Caco-2 (cell line): ENCODE data around the gene CDHR2. TPM values are rescaled to one million over a fixed set of nuclear protein-coding genes. Genes with fewer than 3 reads are reported as not detected.

ENCODE experiments used
- BruUV-seq: library from RNA; stranded (reverse); fragments of 400-500 nt; replicated peaks from 2 replicates; lab custom pipeline; 2021; lab: Mats Ljungman, UMichigan
- CTCF ChIA-PET: fragments of 300-600 bp; sonication (Branson Sonifier 250); formaldehyde crosslinking; loops from one replicate; lab custom pipeline; 2022; ENCODE audit warnings: antibody characterized with exemption; lab: Charles Lee
- POLR2A ChIA-PET: fragments of 300-600 bp; sonication (Branson Sonifier 250); formaldehyde crosslinking; loops from one replicate; lab custom pipeline; 2022; ENCODE audit warnings: antibody characterized with exemption; lab: Charles Lee
- DNase-seq, 2 experiments: peaks; one replicate each; pipeline versions ENCODE4 v3.0.0 to v3.0.0-alpha.2; 2020 to 2022
- H3K27me3 ChIP-seq: replicated peaks from 2 replicates; pipeline ENCODE4 v1.6.0; 2011; ENCODE audit warnings: low read length; ENCODE audit not compliant: control insufficient read depth, insufficient read depth
- H3K36me3 ChIP-seq: 2 replicates; pipeline ENCODE4 v1.5.1; 2011; ENCODE audit warnings: low read length; ENCODE audit not compliant: control insufficient read depth, insufficient read depth
- H3K4me1 ChIP-seq: fragments of 250-450 bp; sonication (Bioruptor Pico); 2 replicates; pipeline ENCODE4 v1.5.1; 2020; ENCODE audit warnings: mild to moderate bottlenecking
- H3K4me3 ChIP-seq: 2 replicates; pipeline ENCODE4 v1.5.1; 2011; ENCODE audit warnings: low read depth, mild to moderate bottlenecking, control low read depth, low read length
- H3K9me3 ChIP-seq: fragments of 250-450 bp; sonication (Bioruptor Pico); 2 replicates; pipeline ENCODE4 v1.5.1; 2020; ENCODE audit warnings: mild to moderate bottlenecking, moderate library complexity
- H3K27ac Mint-ChIP-seq: one replicate; pipeline ENCODE4 v1.8.0; 2022; ENCODE audit warnings: mixed read lengths; ENCODE audit not compliant: unreplicated experiment
- H3K27me3 Mint-ChIP-seq: one replicate; pipeline ENCODE4 v1.8.0; 2022; ENCODE audit warnings: mixed read lengths; ENCODE audit not compliant: insufficient read depth, unreplicated experiment
- H3K36me3 Mint-ChIP-seq: one replicate; pipeline ENCODE4 v1.8.0; 2022; ENCODE audit warnings: mild to moderate bottlenecking, mixed read lengths; ENCODE audit not compliant: insufficient read depth, unreplicated experiment
- H3K4me1 Mint-ChIP-seq: one replicate; pipeline ENCODE4 v1.8.0; 2022; ENCODE audit warnings: low read depth, mixed read lengths; ENCODE audit not compliant: unreplicated experiment
- H3K4me3 Mint-ChIP-seq: one replicate; pipeline ENCODE4 v1.8.0; 2022; ENCODE audit warnings: mild to moderate bottlenecking, moderate library complexity, mixed read lengths; ENCODE audit not compliant: unreplicated experiment
- H3K9me3 Mint-ChIP-seq: one replicate; pipeline ENCODE4 v1.8.0; 2022; ENCODE audit warnings: mixed read lengths; ENCODE audit not compliant: unreplicated experiment
- CTCF ChIP-seq, 2 experiments: fragments of 200-600 bp in 1 of 2; IDR thresholded peaks; 1 replicate in 1 of 2; 2 replicates in 1 of 2; pipeline versions ENCODE4 v1.5.1 to v1.8.0; 2011 to 2022; ENCODE audit warnings: antibody characterized with exemption in 1 of 2, control low read depth in 1 of 2, inconsistent platforms in 1 of 2, low read depth in 1 of 2, low read length in 1 of 2, mild to moderate bottlenecking in 1 of 2, moderate library complexity in 1 of 2; ENCODE audit not compliant: insufficient read depth in 1 of 2, severe bottlenecking in 1 of 2, unreplicated experiment in 1 of 2
- intact Hi-C: fragments of 100-400 bp; cut with micrococcal nuclease; formaldehyde crosslinking; loops from one replicate; pipeline ENCODE4 v1.10.0; 2022; ENCODE audit not compliant: unreplicated experiment
- total RNA-seq: library from RNA; stranded (reverse); gene quantifications from 2 replicates; pipeline ENCODE4 v1.2.3, GENCODE V29; 2022

CDHR2 gene
- total RNA-seq, 1 experiment from 2014 or later: 0.59 TPM

DNA sequence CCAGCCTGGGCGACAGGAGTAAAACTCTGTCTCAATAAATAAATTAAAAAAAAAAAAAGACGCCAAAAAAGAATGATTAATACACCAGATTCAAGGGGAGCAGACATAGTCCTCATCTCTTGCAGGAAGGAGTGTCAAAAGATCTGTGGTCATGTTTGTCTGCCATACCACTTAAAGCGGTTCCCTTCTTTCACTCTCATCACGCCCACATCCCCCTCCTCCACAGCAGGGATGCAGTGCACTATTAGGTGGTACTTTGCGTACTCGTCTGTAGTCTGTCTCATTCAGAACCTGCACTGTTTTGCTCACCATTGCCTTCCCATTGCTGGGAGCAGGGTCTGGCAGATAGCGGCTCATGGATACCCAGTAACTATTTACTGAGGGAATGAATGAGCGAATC, 11.2 kb downstream of the CDHR2 start:
- Histone ChIP-seq H3K9me3 (0 out of 2 replicates have a peak, but pooled peaks cover 3% of the 10 kb centered on the region), H3K4me1 (no peaks in the 10 kb centered on the region), H3K4me3 (no peak overlapping the region), H3K27me3 (no peaks in the 10 kb centered on the region), H3K36me3 (no peaks in the 10 kb centered on the region)
- ChIA-PET POLR2A (no interaction called here), CTCF (no interaction called here)
- intact Hi-C loops: no loop called here
- BruUV-seq: no TSS peak
- H3K4me3 Mint-ChIP-seq: no peak overlapping the region
- H3K36me3 Mint-ChIP-seq: no peaks in the 10 kb centered on the region
- no peaks in the 10 kb centered on the region for H3K9me3 Mint-ChIP-seq
- DNase-seq: no peak
- TF ChIP-seq CTCF (IDR thresholded peaks at IDR 0.05; ENCODE audit: insufficient read depth in 1 of 2, low read depth in 1 of 2, low read length in 1 of 2, severe bottlenecking in 1 of 2, unreplicated experiment in 1 of 2): no peak
- peaks cover 4% of the 10 kb centered on the region for H3K27me3 Mint-ChIP-seq
- no peak overlapping the region for H3K27ac Mint-ChIP-seq
- no peaks in the 10 kb centered on the region for H3K4me1 Mint-ChIP-seq

DNA sequence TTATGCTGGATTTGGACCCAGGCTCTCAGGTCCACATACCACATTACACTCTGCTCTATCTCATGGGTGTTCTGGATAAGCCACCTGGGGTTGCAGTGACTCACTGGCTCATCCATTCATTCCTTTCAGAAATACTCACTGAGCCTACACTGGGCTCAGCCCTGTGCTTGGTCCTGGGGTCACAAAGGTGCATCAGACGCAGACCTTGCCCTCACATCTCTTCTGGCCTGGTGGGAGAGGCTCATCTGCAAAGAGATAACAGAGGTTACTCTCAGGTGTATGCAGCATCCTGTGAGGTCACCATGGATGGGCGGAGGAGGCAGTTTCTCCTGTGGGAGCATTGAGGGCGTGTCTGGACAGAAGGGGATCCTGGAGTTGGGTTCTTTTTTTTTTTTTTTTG, 12.1 kb downstream of the CDHR2 start:
- TF ChIP-seq CTCF (IDR thresholded peaks at IDR 0.05; ENCODE audit: insufficient read depth in 1 of 2, low read depth in 1 of 2, low read length in 1 of 2, severe bottlenecking in 1 of 2, unreplicated experiment in 1 of 2): no peak
- Histone ChIP-seq H3K4me3 (no peak overlapping the region), H3K36me3 (no peaks in the 10 kb centered on the region), H3K4me1 (no peaks in the 10 kb centered on the region), H3K27me3 (no peaks in the 10 kb centered on the region), H3K9me3 (0 out of 2 replicates have a peak, but pooled peaks cover 3% of the 10 kb centered on the region)
- Mint-ChIP-seq H3K36me3 (peaks cover 4% of the 10 kb centered on the region), H3K27ac (no peak overlapping the region), H3K4me3 (no peak overlapping the region), H3K27me3 (peaks cover 7% of the 10 kb centered on the region), H3K4me1 (no peaks in the 10 kb centered on the region), H3K9me3 (peaks cover 2% of the 10 kb centered on the region)
- POLR2A ChIA-PET: no interaction called here
- CTCF ChIA-PET: no interaction called here
- no peak for DNase-seq
- intact Hi-C loops: no loop called here
- no TSS peak for BruUV-seq

GRCh38 chr5:176562189-176562588, 13.0 kb downstream of the CDHR2 start:
- H3K27ac Mint-ChIP-seq: no peak overlapping the region
- no peak overlapping the region for H3K4me3 ChIP-seq
- peaks cover 6% of the 10 kb centered on the region for H3K36me3 Mint-ChIP-seq
- H3K9me3 Mint-ChIP-seq: peaks cover 6% of the 10 kb centered on the region
- no peak for DNase-seq
- CTCF ChIA-PET: interaction anchor here (0.6 kb wide), 3 partner anchors 45 to 546 kb away, joined by 3 to 5 read pairs (median 4); no protein-coding TSS in a partner anchor
- H3K4me1 Mint-ChIP-seq: no peaks in the 10 kb centered on the region
- H3K4me3 Mint-ChIP-seq: no peak overlapping the region
- POLR2A ChIA-PET: no interaction called here
- 0 out of 2 replicates have a peak, but pooled peaks cover 3% of the 10 kb centered on the region for H3K9me3 ChIP-seq
- H3K36me3 ChIP-seq: no peaks in the 10 kb centered on the region
- no TSS peak for BruUV-seq
- H3K27me3 Mint-ChIP-seq: peaks cover 7% of the 10 kb centered on the region
- H3K27me3 ChIP-seq: no peaks in the 10 kb centered on the region
- H3K4me1 ChIP-seq: no peaks in the 10 kb centered on the region
- no peak for TF ChIP-seq CTCF (IDR thresholded peaks at IDR 0.05; ENCODE audit: insufficient read depth in 1 of 2, low read depth in 1 of 2, low read length in 1 of 2, severe bottlenecking in 1 of 2, unreplicated experiment in 1 of 2)
- intact Hi-C loops: no loop called here
